Neural cell (in vitro differentiated cells): ENCODE results near the gene ZNF71. TPM values are rescaled to one million over a fixed set of nuclear protein-coding genes. Genes with fewer than 3 reads are reported as not detected.

Experiments used
- H2AFZ ChIP-seq: fragments of 200-600, 300-800 bp; sonication (generic), shearing (Covaris generic); 2 replicates; pipeline ENCODE4 v1.6.0; 2014; ENCODE audit warnings: low read depth, mild to moderate bottlenecking, antibody characterized with exemption, low read length, moderate library complexity
- H3F3A ChIP-seq: fragments of 200-600 bp; shearing (Covaris generic); 2 replicates; pipeline ENCODE4 v1.6.1; 2016; ENCODE audit warnings: mild to moderate bottlenecking, moderate library complexity, mixed read lengths, antibody characterized with exemption, low read length; ENCODE audit not compliant: insufficient read depth, poor library complexity, severe bottlenecking
- H3K27ac ChIP-seq: fragments of 200-600, 300-800 bp; sonication (generic), shearing (Covaris generic); 2 replicates; pipeline ENCODE4 v1.5.1; 2014; ENCODE audit warnings: mild to moderate bottlenecking, low read length, moderate library complexity
- H3K27me3 ChIP-seq: fragments of 300-800, 200-600 bp; sonication (generic), shearing (Covaris generic); 2 replicates; pipeline ENCODE4 v1.6.0; 2014; ENCODE audit warnings: mild to moderate bottlenecking, low read depth, low read length, moderate library complexity; ENCODE audit not compliant: insufficient read depth
- H3K36me3 ChIP-seq: fragments of 300-800, 200-600 bp; sonication (generic), shearing (Covaris generic); 2 replicates; pipeline ENCODE4 v1.5.1; 2014; ENCODE audit warnings: mild to moderate bottlenecking, antibody characterized with exemption, low read length, moderate library complexity; ENCODE audit not compliant: insufficient read depth
- H3K4me2 ChIP-seq: fragments of 300-800, 200-600 bp; sonication (generic), shearing (Covaris generic); 2 replicates; pipeline ENCODE4 v1.6.0; 2014; ENCODE audit warnings: mild to moderate bottlenecking, low read length
- H3K4me3 ChIP-seq: fragments of 300-800, 200-600 bp; sonication (generic), shearing (Covaris generic); 2 replicates; pipeline ENCODE4 v1.5.1; 2014; ENCODE audit warnings: mild to moderate bottlenecking, low read length, moderate library complexity
- H3K79me2 ChIP-seq: fragments of 200-600 bp; shearing (Covaris generic); replicated peaks from 2 replicates; pipeline ENCODE4 v1.6.0; 2014; ENCODE audit warnings: mild to moderate bottlenecking, low read length, moderate library complexity; ENCODE audit not compliant: insufficient read depth
- H3K9ac ChIP-seq: fragments of 300-800, 200-600 bp; sonication (generic), shearing (Covaris generic); 2 replicates; pipeline ENCODE4 v1.6.1; 2016; ENCODE audit warnings: mild to moderate bottlenecking, low read length, mixed read lengths
- H3K9me2 ChIP-seq: fragments of 200-600 bp; shearing (Covaris generic); 2 replicates; pipeline ENCODE4 v1.6.1; 2016; ENCODE audit warnings: mild to moderate bottlenecking, low read length, mixed read lengths; ENCODE audit not compliant: insufficient read depth
- H3K9me3 ChIP-seq: fragments of 200-600, 300-800 bp; sonication (generic), shearing (Covaris generic); 2 replicates; pipeline ENCODE4 v1.6.1; 2016; ENCODE audit warnings: mild to moderate bottlenecking, mixed run types, low read length, moderate library complexity, mixed read lengths
- H4K20me1 ChIP-seq: fragments of 200-600 bp; shearing (Covaris generic); 2 replicates; pipeline ENCODE4 v1.6.1; 2016; ENCODE audit warnings: mild to moderate bottlenecking, mixed run types; ENCODE audit not compliant: insufficient read depth
- EP300 ChIP-seq: fragments of 450-650 bp; conservative IDR thresholded peaks from 2 replicates; pipeline ENCODE4 v1.6.1; 2014; ENCODE audit warnings: antibody characterized with exemption, mild to moderate bottlenecking, moderate library complexity; ENCODE audit not compliant: poor library complexity, severe bottlenecking
- EZH2 ChIP-seq: fragments of 200-600, 300-800 bp; shearing (Covaris generic), sonication (generic); IDR thresholded peaks from 2 replicates; pipeline ENCODE4 v1.6.1; 2014; ENCODE audit warnings: antibody characterized with exemption, low read length, borderline replicate concordance, mild to moderate bottlenecking; ENCODE audit not compliant: insufficient read depth, poor library complexity, severe bottlenecking
- MXI1 ChIP-seq: fragments of 450-650 bp; conservative IDR thresholded peaks from 2 replicates; pipeline ENCODE4 v1.6.1; 2014; ENCODE audit warnings: antibody characterized with exemption, mild to moderate bottlenecking; ENCODE audit not compliant: poor library complexity, severe bottlenecking
- POLR2AphosphoS5 ChIP-seq: IDR thresholded peaks from 2 replicates; pipeline ENCODE4 v1.6.1; 2012
- RAD21 ChIP-seq: fragments of 450-650 bp; conservative IDR thresholded peaks from 2 replicates; pipeline ENCODE4 v1.6.1; 2014; ENCODE audit warnings: antibody characterized with exemption, mild to moderate bottlenecking, moderate library complexity
- SMC3 ChIP-seq: fragments of 450-650 bp; conservative IDR thresholded peaks from 2 replicates; pipeline ENCODE4 v1.6.1; 2014; ENCODE audit warnings: antibody characterized with exemption, mild to moderate bottlenecking, moderate library complexity; ENCODE audit not compliant: poor library complexity
- TAF1 ChIP-seq: IDR thresholded peaks from 2 replicates; pipeline ENCODE4 v1.6.1; 2012; ENCODE audit warnings: low read depth
- polyA plus RNA-seq: library from polyadenylated mRNA; depleted of rRNA; stranded (reverse); fragments of >200 nt; gene quantifications from 2 replicates; pipeline ENCODE4 v1.2.3, GENCODE V29; 2014
- TF ChIP-seq, protein P1 (sequence below): IDR thresholded peaks from 2 replicates; pipeline ENCODE4 v1.6.1; 2012; ENCODE audit warnings: borderline replicate concordance
- TF ChIP-seq, protein P2 (sequence below): fragments of 450-650 bp; IDR thresholded peaks from 2 replicates; pipeline ENCODE4 v1.5.1; 2014; ENCODE audit warnings: antibody characterized with exemption, mild to moderate bottlenecking, moderate library complexity; ENCODE audit not compliant: poor library complexity, severe bottlenecking

ZNF71 gene
- polyA plus RNA-seq, 1 donor from 2014 or later, result 28.8 TPM

DNA sequence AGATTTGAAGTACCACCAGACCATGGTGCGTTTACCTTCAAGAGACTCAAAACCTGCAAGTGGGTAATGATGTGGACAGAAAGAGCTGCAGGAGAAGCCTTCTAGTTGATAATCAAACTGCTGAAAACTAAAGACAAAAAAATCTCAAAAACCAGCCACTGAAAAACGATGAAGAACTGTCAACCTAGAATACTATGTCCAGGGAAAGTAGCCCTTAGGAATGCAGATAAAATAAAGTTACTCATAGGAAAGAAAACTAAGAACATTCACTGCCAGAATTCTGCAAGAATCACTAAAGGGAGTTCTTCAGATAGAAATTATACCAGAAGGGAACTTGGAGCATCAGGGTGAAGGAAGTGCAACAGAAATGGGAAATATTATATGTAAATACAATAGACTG is 22.5 kb upstream of the ZNF71 start:
- H3K9ac ChIP-seq, result no peak overlapping the region
- H3K9me2 ChIP-seq, result no peaks in the 10 kb centered on the region
- peaks cover 67% of the 10 kb centered on the region for H3K36me3 ChIP-seq
- no peaks in the 10 kb centered on the region for H3K79me2 ChIP-seq
- no peak overlapping the region for H3K4me3 ChIP-seq
- H3K27ac ChIP-seq, result no peak overlapping the region
- no peaks in the 10 kb centered on the region for H3F3A ChIP-seq
- H2AFZ ChIP-seq, result no peak overlapping the region
- H3K9me3 ChIP-seq, result peaks cover 36% of the 10 kb centered on the region
- H3K27me3 ChIP-seq, result no peaks in the 10 kb centered on the region
- no peak overlapping the region for H3K4me2 ChIP-seq
- H4K20me1 ChIP-seq, result no peaks in the 10 kb centered on the region
- TF ChIP-seq EP300 (no peak), MXI1 (no peak), TAF1 (no peak), RAD21 (no peak), SMC3 (no peak), POLR2AphosphoS5 (no peak), EZH2 (no peak)
- TF ChIP-seq, protein P1, sequence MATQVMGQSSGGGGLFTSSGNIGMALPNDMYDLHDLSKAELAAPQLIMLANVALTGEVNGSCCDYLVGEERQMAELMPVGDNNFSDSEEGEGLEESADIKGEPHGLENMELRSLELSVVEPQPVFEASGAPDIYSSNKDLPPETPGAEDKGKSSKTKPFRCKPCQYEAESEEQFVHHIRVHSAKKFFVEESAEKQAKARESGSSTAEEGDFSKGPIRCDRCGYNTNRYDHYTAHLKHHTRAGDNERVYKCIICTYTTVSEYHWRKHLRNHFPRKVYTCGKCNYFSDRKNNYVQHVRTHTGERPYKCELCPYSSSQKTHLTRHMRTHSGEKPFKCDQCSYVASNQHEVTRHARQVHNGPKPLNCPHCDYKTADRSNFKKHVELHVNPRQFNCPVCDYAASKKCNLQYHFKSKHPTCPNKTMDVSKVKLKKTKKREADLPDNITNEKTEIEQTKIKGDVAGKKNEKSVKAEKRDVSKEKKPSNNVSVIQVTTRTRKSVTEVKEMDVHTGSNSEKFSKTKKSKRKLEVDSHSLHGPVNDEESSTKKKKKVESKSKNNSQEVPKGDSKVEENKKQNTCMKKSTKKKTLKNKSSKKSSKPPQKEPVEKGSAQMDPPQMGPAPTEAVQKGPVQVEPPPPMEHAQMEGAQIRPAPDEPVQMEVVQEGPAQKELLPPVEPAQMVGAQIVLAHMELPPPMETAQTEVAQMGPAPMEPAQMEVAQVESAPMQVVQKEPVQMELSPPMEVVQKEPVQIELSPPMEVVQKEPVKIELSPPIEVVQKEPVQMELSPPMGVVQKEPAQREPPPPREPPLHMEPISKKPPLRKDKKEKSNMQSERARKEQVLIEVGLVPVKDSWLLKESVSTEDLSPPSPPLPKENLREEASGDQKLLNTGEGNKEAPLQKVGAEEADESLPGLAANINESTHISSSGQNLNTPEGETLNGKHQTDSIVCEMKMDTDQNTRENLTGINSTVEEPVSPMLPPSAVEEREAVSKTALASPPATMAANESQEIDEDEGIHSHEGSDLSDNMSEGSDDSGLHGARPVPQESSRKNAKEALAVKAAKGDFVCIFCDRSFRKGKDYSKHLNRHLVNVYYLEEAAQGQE, result no peak
- TF ChIP-seq, protein P2, sequence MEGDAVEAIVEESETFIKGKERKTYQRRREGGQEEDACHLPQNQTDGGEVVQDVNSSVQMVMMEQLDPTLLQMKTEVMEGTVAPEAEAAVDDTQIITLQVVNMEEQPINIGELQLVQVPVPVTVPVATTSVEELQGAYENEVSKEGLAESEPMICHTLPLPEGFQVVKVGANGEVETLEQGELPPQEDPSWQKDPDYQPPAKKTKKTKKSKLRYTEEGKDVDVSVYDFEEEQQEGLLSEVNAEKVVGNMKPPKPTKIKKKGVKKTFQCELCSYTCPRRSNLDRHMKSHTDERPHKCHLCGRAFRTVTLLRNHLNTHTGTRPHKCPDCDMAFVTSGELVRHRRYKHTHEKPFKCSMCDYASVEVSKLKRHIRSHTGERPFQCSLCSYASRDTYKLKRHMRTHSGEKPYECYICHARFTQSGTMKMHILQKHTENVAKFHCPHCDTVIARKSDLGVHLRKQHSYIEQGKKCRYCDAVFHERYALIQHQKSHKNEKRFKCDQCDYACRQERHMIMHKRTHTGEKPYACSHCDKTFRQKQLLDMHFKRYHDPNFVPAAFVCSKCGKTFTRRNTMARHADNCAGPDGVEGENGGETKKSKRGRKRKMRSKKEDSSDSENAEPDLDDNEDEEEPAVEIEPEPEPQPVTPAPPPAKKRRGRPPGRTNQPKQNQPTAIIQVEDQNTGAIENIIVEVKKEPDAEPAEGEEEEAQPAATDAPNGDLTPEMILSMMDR, result no peak

DNA sequence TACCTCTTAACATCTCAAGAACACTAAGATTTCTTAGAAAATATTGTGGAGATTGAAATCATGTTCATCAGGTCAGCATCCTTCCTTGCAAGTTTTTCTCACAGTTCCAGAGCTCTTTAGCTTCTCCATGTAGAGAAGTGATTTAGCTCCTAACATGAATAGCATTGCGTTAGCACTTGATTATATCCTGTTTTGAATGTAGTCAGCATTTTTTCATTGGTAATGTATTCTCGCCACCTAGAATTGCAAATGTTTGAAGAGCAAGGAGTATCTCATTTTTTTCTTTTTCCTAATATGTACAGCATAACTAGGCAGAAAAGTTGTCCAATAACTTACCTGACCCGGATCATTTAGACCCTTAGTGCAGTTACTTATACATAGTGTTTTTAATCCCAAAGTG is 21.2 kb upstream of the ZNF71 start:
- Histone ChIP-seq H3K9me2 (no peaks in the 10 kb centered on the region), H3K27me3 (no peaks in the 10 kb centered on the region), H2AFZ (no peak overlapping the region), H3K79me2 (no peaks in the 10 kb centered on the region), H3F3A (no peaks in the 10 kb centered on the region), H4K20me1 (no peaks in the 10 kb centered on the region), H3K4me2 (no peak overlapping the region), H3K4me3 (no peak overlapping the region), H3K9ac (no peak overlapping the region), H3K36me3 (peaks cover 79% of the 10 kb centered on the region), H3K9me3 (peaks cover 47% of the 10 kb centered on the region), H3K27ac (no peak overlapping the region)
- TF ChIP-seq POLR2AphosphoS5 (no peak), RAD21 (no peak), SMC3 (no peak), TAF1 (no peak), MXI1 (no peak), EZH2 (no peak), EP300 (no peak)
- TF ChIP-seq, protein P2, result no peak
- TF ChIP-seq, protein P1, result no peak
